ENCODE measurements around the gene FAM174B.

- TF ChIP-seq CTCF (conservative IDR thresholded peaks at IDR 0.05 in 1 of 2, IDR thresholded peaks at IDR 0.05 in 1 of 2; ENCODE audit: extremely low read depth in 1 of 2, insufficient read depth in 1 of 2, low read depth in 1 of 2, low read length in 2 of 2) (no peak), EZH2 (IDR thresholded peaks at IDR 0.05; ENCODE audit: borderline replicate concordance, low read length) (no peak)
Measured at GRCh38 chr15:92655178-92655995, at the start of gene FAM174B.
